ENCODE results near the gene ERCC6. TPM values are rescaled to one million over a fixed set of nuclear protein-coding genes. Genes with fewer than 3 reads are reported as not detected.

ERCC6 gene
- total RNA-seq: 10 to 100 TPM in 2 of 4 donors, 1 to 10 TPM in 2; 8.5 to 17.9 (median 9.8) TPM

DNA sequence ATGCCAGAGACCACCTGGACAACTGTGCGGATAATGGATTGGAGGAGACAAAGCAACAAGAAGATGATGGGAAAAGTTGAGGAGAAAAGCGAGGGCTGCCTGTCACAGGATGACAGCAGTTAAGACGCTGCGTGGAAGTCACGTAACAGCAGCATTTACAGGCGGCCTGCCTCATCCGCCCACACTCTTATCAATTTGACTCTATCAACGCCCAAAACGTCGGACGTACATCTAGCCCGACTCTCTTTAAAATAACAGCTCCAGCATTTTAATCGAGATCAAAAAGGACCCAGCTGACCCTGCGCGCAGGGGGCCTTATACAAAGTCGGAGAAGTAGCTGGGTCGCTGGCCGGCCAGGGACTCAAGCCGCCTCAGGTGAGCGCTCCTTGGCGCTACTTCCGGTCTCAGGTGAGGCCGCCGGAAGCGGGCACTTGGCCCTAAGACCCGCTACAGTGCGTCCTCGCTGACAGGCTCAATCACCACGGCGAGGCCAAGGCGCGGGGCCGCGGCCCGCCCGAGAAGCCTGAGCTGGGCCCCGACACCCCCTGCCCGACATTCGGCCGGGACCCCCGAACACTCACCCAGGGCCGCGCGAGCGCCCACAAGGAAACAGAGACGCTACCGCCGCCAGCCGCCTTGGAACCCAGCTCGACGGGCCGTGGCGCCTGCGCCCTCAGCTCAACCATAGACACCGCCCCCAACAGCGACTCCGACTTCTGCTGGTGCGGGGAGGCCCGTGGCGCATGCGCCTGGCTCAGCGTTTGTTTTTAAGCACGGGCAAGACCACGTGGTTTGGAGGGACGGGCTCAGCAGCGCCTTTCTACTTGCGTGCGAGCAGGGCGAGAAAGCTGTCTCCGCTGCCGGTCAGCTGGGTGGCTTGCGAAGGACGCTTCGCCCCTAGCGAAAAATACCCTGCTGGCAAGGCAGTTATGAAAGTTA lies at the start of gene ERCC6:
TSS of gene ERCC6 (minus strand) at position 741 of the 939 bp plus-strand sequence.
- Histone ChIP-seq H3K27ac (peak within 1 kb of the TSS; percentile 91 to 93 (median 92)), H3K9me3 (no peaks in the 10 kb centered on the region), H3K4me1 (peaks cover 12 to 35% (median 13%) of the 10 kb centered on the region in 3 donors), H3K27me3 (peaks cover 0 to 10% (median 0%) of the 10 kb centered on the region in 4 donors), H3K36me3 (no peaks in the 10 kb centered on the region), H3K4me3 (peak within 1 kb of the TSS; percentile 68 to 86 (median 79))
- TF ChIP-seq, protein P1, sequence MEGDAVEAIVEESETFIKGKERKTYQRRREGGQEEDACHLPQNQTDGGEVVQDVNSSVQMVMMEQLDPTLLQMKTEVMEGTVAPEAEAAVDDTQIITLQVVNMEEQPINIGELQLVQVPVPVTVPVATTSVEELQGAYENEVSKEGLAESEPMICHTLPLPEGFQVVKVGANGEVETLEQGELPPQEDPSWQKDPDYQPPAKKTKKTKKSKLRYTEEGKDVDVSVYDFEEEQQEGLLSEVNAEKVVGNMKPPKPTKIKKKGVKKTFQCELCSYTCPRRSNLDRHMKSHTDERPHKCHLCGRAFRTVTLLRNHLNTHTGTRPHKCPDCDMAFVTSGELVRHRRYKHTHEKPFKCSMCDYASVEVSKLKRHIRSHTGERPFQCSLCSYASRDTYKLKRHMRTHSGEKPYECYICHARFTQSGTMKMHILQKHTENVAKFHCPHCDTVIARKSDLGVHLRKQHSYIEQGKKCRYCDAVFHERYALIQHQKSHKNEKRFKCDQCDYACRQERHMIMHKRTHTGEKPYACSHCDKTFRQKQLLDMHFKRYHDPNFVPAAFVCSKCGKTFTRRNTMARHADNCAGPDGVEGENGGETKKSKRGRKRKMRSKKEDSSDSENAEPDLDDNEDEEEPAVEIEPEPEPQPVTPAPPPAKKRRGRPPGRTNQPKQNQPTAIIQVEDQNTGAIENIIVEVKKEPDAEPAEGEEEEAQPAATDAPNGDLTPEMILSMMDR (IDR thresholded peaks at IDR 0.05): peak in 1 of 6 experiments; percentile 5
- TF ChIP-seq POLR2A (IDR thresholded peaks at IDR 0.05): peak in 2 of 4 donors; percentile 64 to 79
- DNase-seq: peak; percentile 85
- intact Hi-C loops (cut with DNase I): no loop called here
- 2 to 5% methylated on average over 16 to 33 of the region's 75 CpGs for WGBS, 2 donors

DNA sequence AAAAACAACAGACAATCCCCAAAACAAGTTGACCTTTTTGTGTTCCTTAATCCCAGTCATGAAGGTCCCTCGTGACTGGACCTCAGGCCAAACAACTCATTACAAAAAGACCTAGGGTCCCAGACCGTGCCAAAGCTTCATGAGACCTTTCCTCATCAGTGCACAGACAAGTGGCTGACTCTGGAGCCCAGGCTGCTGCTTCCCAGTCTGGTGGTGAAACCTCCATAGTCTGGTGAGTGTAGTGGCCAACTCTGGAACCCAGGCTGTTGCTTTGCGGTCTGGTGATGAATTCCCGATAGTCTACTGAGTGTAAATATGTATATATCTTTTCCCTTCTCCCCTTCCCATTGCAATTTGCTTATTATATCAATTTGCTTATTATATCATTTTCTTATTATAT lies 49.1 kb upstream of the ERCC6 start:
- intact Hi-C loops (cut with DNase I): no loop called here
- Histone ChIP-seq H3K36me3 (no peaks in the 10 kb centered on the region), H3K27me3 (peaks cover 0 to 25% (median 0%) of the 10 kb centered on the region in 4 donors), H3K27ac (no peak overlapping the region), H3K4me3 (no peak overlapping the region), H3K4me1 (no peaks in the 10 kb centered on the region), H3K9me3 (no peaks in the 10 kb centered on the region)
- 77 to 80% methylated on average over 3 to 4 of the region's 4 CpGs for WGBS, 2 donors
- TF ChIP-seq, protein P1 (IDR thresholded peaks at IDR 0.05): no peak
- no peak for TF ChIP-seq POLR2A (IDR thresholded peaks at IDR 0.05)
- DNase-seq: no peak

DNA sequence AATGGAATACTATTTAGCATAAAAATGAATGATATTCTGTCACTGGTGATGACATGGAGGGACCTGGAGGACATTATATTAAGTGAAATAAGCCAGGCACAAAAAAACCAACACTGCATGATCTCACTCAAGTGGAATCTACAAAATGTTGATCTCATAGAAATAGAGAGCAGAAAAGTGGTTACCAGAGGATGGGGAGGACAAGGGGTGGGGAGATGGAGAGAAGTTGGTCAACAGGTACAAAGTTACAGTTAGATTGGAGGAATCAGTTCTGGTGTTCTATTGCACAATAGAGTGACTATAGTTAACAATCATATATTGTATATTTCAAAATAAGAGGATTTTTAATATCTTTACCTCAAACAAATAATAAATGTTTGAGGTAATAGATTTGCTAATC lies 46.5 kb upstream of the ERCC6 start:
- no peaks in the 10 kb centered on the region for H3K36me3 ChIP-seq
- no peak overlapping the region for H3K4me3 ChIP-seq
- intact Hi-C loops (cut with DNase I): no loop called here
- no peak for DNase-seq
- no peak overlapping the region for H3K27ac ChIP-seq
- H3K9me3 ChIP-seq: no peaks in the 10 kb centered on the region
- no peaks in the 10 kb centered on the region for H3K4me1 ChIP-seq
- TF ChIP-seq, protein P1 (IDR thresholded peaks at IDR 0.05): no peak
- no peak for TF ChIP-seq POLR2A (IDR thresholded peaks at IDR 0.05)
- peaks cover 0 to 9% (median 0%) of the 10 kb centered on the region in 4 donors for H3K27me3 ChIP-seq

DNA sequence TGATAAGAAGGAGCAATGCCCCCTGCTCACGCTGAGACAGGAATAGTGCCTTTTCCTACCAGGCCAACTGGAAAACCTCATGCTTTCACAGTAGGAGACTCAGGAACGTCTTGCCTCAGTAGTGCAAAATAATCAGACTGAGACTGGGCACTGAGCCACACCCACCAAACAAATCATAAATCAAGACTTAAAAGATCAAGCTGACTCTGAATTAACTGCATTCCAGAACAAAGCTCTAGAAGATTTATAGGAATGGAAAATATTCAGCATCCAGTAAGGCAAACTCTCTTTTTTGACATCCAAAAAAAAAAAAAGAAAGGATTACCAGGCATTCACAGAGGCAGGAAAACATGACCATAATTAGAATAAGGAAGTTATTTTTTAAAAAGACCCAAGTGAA lies 40.7 kb upstream of the ERCC6 start:
- WGBS, 2 donors: 16 to 22% methylated on average over 2 of the region's 2 CpGs
- no peak overlapping the region for H3K27ac ChIP-seq
- intact Hi-C loops (cut with DNase I): no loop called here

More for the DNA sequence above, 40.7 kb upstream of the ERCC6 start:
- Histone ChIP-seq H3K36me3 (no peaks in the 10 kb centered on the region), H3K9me3 (no peaks in the 10 kb centered on the region), H3K4me1 (peaks cover 0 to 5% (median 0%) of the 10 kb centered on the region in 3 donors), H3K27me3 (no peaks in the 10 kb centered on the region), H3K4me3 (no peak overlapping the region)
- TF ChIP-seq, protein P1 (IDR thresholded peaks at IDR 0.05): no peak
- TF ChIP-seq POLR2A (IDR thresholded peaks at IDR 0.05): no peak
- no peak for DNase-seq
